ENCODE results near the gene C16orf87. TPM values are rescaled to one million over a fixed set of nuclear protein-coding genes. Genes with fewer than 3 reads are reported as not detected.

The C16orf87 gene
- total RNA-seq, 1 experiment from 2014 or later: 10.2 TPM

DNA sequence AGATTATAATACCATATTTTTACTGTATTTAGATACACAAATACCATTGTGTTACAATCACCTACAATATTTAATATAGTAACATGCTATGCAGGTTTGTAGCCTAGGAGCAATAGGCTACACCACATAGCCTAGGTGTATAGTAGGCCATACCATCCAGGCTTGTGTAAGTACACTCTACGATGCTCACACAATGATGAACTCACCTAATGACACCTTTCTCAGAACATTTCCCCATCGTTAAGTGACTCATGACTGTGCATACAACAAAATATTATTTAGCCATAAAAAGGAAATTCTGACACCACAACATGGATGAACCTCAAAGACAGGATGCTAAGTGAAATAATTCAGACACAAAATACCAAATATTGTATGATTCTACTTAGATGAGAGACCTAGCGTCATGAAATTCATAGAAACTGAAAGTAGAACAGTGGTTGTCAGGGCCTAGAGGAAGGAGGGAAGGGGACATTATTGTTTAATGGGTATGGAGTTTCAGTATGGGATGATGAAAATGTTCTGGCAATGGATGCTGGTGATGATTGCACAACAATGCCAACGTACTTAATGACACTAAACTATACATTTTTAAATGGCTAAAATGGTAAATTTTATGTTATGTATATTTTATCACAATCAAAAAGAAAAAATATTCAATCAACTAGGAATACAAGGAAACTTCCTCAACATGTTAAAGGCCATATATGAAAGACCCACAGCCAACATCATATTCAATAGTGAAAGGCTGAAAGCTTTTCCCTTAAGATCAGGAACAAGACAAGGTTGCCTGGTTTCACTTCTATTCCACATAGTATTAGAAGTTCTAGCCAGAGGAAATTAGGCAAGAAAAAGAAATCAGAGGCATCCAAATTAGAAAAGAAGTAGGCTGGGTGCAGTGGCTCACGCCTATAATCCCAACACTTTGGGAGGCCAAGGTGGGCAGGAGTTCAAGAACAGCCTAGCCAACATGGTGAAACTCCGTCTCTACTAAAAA, 5.9 kb upstream of the C16orf87 start (continued):
- TF ChIP-seq, protein P1, sequence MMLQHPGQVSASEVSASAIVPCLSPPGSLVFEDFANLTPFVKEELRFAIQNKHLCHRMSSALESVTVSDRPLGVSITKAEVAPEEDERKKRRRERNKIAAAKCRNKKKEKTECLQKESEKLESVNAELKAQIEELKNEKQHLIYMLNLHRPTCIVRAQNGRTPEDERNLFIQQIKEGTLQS (IDR thresholded peaks at IDR 0.05): no peak
- no peak for TF ChIP-seq POLR2AphosphoS5 (IDR thresholded peaks at IDR 0.05; ENCODE audit: low read depth, low read length)

DNA sequence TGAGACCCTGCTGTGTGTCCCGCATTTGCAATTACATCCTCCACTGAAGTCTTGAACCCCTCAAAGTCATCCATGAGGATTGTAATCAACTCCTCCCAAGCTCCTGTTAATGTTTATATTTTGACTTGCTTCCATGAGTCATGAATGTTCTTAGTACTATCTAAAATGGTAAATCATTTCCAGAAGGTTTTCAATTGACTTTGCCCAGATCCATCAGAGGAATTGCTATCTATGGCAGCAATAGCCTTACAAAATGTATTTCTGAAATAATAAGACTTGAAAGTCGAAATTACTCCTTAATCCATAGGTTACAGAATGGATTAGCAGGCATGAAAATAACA, 2.5 kb upstream of the C16orf87 start:
- ChIA-PET CTCF (interaction anchor here (1.1 kb wide), 1 partner anchor 20 kb away, joined by 3 read pairs; no protein-coding TSS in a partner anchor), RAD21 (ENCODE audit: low non-redundant PET in 1 of 2, low total read pairs in 2 of 2, uncharacterized antibody in 2 of 2, unreplicated experiment in 2 of 2) (no interaction called here), POLR2A (no interaction called here)
- Histone ChIP-seq H3K9ac (ENCODE audit: low read length) (no peak overlapping the region), H3K79me2 (ENCODE audit: insufficient read depth, low read length) (peaks cover 23% of the 10 kb centered on the region), H3K4me1 (ENCODE audit: control insufficient read depth in 1 of 2, insufficient read depth in 2 of 2, low read length in 2 of 2) (peaks cover 3 to 14% of the 10 kb centered on the region in 2 experiments; a peak in 3 of 4 replicates), H3K27me3 (ENCODE audit: insufficient read depth, low read length) (no peaks in the 10 kb centered on the region), H3K9me2 (ENCODE audit: insufficient read depth) (no peaks in the 10 kb centered on the region), H3K27ac (ENCODE audit: low read depth, low read length) (no peak overlapping the region), H4K20me1 (ENCODE audit: insufficient read depth) (no peaks in the 10 kb centered on the region), H3K36me3 (ENCODE audit: control insufficient read depth in 1 of 2, insufficient read depth in 2 of 2, low read length in 2 of 2) (no peaks in the 10 kb centered on the region), H3K4me2 (ENCODE audit: low read length) (no peak overlapping the region), H2AFZ (ENCODE audit: low read depth, low read length, poor library complexity, severe bottlenecking) (no peak overlapping the region), H3K4me3 (replicated peaks in 1 of 2; ENCODE audit: low read depth in 1 of 2, low read length in 2 of 2) (no peak overlapping the region), H3K9me3 (ENCODE audit: control insufficient read depth in 1 of 2, insufficient read depth in 1 of 2, low read depth in 1 of 2, low read length in 2 of 2) (no peaks in the 10 kb centered on the region)
- intact Hi-C loops (cut with micrococcal nuclease): no loop called here
- DNase-seq (ENCODE audit: low read depth, low spot score) (no peak), ATAC-seq (no peak)
- BruUV-seq (replicated peaks): no TSS peak
- TF ChIP-seq, protein P2, sequence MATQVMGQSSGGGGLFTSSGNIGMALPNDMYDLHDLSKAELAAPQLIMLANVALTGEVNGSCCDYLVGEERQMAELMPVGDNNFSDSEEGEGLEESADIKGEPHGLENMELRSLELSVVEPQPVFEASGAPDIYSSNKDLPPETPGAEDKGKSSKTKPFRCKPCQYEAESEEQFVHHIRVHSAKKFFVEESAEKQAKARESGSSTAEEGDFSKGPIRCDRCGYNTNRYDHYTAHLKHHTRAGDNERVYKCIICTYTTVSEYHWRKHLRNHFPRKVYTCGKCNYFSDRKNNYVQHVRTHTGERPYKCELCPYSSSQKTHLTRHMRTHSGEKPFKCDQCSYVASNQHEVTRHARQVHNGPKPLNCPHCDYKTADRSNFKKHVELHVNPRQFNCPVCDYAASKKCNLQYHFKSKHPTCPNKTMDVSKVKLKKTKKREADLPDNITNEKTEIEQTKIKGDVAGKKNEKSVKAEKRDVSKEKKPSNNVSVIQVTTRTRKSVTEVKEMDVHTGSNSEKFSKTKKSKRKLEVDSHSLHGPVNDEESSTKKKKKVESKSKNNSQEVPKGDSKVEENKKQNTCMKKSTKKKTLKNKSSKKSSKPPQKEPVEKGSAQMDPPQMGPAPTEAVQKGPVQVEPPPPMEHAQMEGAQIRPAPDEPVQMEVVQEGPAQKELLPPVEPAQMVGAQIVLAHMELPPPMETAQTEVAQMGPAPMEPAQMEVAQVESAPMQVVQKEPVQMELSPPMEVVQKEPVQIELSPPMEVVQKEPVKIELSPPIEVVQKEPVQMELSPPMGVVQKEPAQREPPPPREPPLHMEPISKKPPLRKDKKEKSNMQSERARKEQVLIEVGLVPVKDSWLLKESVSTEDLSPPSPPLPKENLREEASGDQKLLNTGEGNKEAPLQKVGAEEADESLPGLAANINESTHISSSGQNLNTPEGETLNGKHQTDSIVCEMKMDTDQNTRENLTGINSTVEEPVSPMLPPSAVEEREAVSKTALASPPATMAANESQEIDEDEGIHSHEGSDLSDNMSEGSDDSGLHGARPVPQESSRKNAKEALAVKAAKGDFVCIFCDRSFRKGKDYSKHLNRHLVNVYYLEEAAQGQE (IDR thresholded peaks at IDR 0.05; ENCODE audit: low read depth): no peak
- TF ChIP-seq, protein P3, sequence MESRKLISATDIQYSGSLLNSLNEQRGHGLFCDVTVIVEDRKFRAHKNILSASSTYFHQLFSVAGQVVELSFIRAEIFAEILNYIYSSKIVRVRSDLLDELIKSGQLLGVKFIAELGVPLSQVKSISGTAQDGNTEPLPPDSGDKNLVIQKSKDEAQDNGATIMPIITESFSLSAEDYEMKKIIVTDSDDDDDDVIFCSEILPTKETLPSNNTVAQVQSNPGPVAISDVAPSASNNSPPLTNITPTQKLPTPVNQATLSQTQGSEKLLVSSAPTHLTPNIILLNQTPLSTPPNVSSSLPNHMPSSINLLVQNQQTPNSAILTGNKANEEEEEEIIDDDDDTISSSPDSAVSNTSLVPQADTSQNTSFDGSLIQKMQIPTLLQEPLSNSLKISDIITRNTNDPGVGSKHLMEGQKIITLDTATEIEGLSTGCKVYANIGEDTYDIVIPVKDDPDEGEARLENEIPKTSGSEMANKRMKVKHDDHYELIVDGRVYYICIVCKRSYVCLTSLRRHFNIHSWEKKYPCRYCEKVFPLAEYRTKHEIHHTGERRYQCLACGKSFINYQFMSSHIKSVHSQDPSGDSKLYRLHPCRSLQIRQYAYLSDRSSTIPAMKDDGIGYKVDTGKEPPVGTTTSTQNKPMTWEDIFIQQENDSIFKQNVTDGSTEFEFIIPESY (IDR thresholded peaks at IDR 0.05; ENCODE audit: extremely low read depth, insufficient replicate concordance, low read length): no peak
- no peak for TF ChIP-seq SIN3A (IDR thresholded peaks at IDR 0.05; ENCODE audit: low read depth)
- TF ChIP-seq FOSL1 (IDR thresholded peaks at IDR 0.05; ENCODE audit: low read depth): no peak
- TF ChIP-seq CEBPB (IDR thresholded peaks at IDR 0.05; ENCODE audit: low read depth): no peak

Data from HCT116 (cell line).